Heart left ventricle (tissue), 13 donors: ENCODE measurements around the gene PFKFB2.

Source experiments
- CTCF ChIP-seq, 12 donors: fragments of 200-600 bp; sonication (generic) in 4 of 12; IDR thresholded peaks; one replicate each; pipeline versions ENCODE4 v1.5.0 to v1.8.0; 2018 to 2022; ENCODE audit warnings: antibody characterized with exemption in 12 of 12, mild to moderate bottlenecking in 5 of 12
- POLR2A ChIP-seq, 2 donors: fragments of 450-650 bp; IDR thresholded peaks; one replicate each; pipeline ENCODE4 v1.6.1; 2017; ENCODE audit warnings: antibody characterized with exemption in 2 of 2, mild to moderate bottlenecking in 2 of 2, moderate library complexity in 2 of 2
- donor health status: ischemic (EF 13 %, LVEDD 7.1; RV severe dilation, severe dysfunction).
- donor health status: DM: no; HTN: yes; CAD: no.
- donor health status: DM: no; HTN: no; CAD: no.
- donor health status: ischemic (EF 25% LVEDD 6.9; RV normal size, moderate dysfunction).
- donor health status: ischemic (EF 25% LVEDD 5.7; RV mildly dilated, moderate dysfunction).
- donor health status: ischemic (EF 35%, LVEDD 5.7; RV mildly dilated, moderate dysfunction).
- donor health status: nonischemic (EF 11% LVEDD 7.7; RV severe dilation, severe dysfunction).
- donor health status: DM: yes; HTN: yes; CAD: no.
- donor health status: PGD.
- donor health status: ischemic (EF 29% LVEDD 5.4; RV normal size, mild dysfunction).
- donor health status: nonischemic (EF 23%, LVEDD 6.1; RV moderate dilation, normal function).

- TF ChIP-seq CTCF (IDR thresholded peaks at IDR 0.05) (no peak), POLR2A (IDR thresholded peaks at IDR 0.05) (no peak)
Measured at GRCh38 chr1:207034998-207035397, 18.1 kb upstream of the PFKFB2 start.
